GM19463 (cell line): ENCODE data around the gene BCAS2.

Source experiments
- ATAC-seq: cut with Tn5 transposase; IDR thresholded peaks from one replicate; pipeline ENCODE4 v1.9.1; 2021; ENCODE audit warnings: mild to moderate bottlenecking, moderate library complexity; ENCODE audit not compliant: unreplicated experiment

The BCAS2 gene

DNA sequence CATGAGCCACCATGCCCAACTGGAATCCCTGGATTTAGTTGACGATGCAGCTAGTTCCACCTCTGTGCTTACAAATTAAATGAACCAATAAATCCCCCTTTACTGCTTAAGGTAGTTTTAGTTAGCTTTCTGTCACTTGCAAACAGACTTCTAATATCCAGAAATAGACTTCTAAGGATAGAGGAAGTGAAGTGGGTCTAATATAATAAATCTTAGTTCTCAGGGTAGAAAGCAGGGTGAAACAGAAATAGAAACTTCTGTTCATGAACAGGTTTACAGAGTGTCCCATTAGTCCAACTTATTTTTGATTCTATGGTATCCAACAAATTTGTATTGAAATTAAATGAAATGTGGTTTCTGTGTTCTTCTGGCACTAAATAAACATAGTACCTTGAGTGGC is 20.1 kb downstream of the BCAS2 start:
- no peak for ATAC-seq

DNA sequence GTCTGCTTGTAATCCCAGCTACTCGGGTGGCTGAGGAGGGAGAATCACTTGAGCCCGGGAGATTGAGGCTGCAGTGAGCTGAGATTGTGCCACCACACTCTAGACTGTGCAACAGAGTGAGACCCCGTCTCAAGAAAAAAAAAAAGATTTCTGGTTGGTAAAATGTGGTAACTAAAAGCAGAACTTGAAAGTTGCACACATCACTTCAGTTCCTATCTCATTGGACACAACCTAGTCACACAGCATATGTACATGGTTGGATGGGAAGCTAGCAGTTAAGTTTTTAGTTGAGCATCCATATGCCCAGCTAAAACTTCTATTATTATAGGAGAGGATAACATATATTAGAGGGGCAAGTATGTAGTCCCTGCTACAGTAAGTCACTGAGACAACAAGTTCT is 22.1 kb downstream of the BCAS2 start:
- ATAC-seq: no peak

DNA sequence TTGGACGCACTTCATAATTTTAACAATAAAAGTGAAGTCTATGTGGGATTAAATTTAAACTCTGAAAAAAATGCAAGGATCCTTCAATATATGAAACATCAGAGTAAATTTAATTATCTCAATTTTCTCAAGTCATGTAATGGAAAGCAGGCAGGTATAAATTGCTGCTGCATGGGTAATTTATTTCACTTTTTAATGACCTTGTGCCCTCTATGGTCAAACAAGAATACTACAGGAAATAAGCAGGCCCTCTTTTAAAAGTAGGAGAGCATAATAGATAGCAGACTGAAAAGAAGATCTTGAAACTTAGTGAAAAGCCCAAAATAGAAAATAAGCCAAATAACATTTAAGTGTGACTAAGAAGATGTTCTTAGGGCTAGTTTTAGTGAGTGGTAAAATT is 22.9 kb downstream of the BCAS2 start:
- no peak for ATAC-seq

DNA sequence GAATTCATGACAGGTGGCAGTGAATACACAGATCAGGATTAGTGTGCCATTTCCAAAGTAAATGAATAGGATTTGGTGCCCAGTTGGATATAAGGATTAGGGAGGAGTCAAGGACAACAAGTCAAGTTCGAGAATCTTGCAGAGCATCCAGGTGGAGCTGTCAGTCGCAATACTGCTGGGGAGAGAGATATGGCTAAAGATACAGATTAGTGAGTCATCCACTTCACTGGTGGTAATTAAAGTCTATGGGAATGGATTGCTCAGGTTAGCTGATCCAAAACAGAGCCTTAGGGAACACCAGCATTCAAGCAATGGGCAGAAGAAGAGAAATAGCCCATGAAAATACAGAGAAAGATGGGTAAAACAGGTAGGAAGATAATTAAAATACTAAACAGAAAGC is 26.8 kb downstream of the BCAS2 start:
- ATAC-seq: no peak

DNA sequence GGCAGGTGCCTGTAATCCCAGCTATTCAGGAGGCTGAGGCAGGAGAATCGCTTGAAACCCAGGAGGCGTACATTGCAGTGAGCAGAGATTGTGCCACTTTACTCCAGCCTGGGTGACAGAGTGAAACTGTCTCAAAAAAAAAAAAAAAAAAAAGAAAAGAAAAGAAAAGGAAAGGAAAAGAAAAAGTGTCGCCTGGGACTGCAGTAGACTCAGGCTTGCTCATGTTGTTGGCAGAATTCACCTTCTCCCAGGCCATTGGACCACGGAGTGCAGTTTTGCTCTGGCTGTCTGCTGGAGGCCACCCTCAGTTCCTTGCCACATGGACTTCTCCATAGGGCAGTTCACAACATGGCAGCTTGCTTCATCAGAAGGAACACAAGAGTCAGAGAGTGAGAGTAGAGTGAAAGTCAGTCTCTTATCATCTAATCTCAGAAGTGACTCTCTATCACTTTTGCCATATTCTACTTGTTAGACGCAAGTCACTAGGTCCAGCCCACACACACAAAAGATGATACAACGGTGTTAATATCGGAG is 29.2 kb downstream of the BCAS2 start:
- ATAC-seq: no peak

DNA sequence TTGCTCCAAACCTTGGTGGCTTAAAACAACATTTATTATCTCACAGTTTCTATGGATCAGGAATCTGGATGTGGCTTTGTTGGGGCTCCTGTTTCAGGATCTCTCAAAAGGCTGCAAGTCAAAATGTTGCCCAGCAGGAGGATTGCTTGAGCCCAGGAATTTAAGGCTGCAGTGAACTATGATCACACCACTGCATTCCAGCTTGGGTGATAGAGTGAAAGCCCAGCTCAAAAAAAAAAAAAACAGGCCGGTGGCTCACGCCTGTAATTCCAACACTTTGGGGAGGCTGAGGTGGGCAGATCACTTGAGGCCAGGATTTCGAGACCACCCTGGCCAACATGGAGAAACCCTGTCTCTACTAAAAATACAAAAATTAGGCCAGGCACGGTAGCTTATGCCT is 30.0 kb downstream of the BCAS2 start:
- ATAC-seq: no peak

DNA sequence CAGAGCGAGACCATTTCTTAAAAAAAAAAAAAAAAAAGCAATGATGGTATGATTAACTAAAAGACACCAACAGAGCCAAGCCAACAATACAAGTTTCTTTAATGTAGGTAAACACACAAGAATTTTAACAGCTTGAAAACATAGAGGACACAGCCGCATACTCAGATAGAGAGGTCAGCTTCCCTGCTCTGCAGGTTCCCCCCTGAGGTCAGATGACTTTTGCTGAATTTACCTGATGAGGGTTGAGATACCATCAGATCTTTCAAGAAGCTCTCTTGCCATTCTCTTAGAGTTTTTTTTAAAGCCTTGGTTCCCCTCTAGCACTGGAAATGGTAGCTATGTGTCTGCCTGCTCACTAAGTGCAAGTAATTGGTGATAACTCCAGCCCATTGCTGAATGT is 31.1 kb downstream of the BCAS2 start:
- ATAC-seq: no peak

DNA sequence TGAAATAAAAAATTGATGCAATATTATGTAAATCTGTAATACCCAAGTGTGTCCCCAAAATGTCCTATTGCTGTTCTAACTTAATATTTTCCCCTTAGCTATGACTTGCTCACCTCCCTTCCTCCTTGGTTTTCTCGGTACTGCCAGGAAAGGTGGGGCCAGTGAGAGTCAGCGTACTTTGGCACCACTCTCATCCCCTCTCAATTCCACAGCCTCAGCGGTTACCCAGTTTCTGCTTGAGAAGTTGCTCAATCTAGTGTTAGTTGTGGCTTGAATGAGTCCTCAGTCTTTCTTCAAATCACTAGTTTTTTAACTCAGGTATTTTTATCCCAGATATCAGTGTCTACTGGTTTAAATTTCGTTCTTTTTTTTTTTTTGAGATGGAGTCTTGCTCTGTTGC is 32.3 kb downstream of the BCAS2 start:
- ATAC-seq: no peak

DNA sequence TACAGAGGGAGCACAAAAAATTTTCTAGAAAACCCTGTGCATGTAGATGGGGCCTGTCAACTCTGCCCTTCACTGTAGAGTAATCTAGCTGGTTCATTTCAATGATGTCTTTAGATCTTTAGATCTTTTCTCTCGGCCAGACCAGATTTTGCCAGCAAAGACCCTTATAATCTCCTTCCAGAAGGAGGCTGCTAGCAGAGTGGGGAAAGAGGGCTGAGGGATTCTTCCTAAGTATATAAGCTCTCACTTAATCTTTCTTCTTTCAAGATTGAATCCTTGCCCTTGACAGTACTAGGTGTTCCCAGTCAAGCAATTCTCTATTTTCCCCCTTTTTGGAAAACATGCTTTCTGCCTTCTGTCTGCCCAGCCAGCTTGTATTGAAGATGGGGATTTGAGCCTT is 34.3 kb downstream of the BCAS2 start:
- no peak for ATAC-seq

DNA sequence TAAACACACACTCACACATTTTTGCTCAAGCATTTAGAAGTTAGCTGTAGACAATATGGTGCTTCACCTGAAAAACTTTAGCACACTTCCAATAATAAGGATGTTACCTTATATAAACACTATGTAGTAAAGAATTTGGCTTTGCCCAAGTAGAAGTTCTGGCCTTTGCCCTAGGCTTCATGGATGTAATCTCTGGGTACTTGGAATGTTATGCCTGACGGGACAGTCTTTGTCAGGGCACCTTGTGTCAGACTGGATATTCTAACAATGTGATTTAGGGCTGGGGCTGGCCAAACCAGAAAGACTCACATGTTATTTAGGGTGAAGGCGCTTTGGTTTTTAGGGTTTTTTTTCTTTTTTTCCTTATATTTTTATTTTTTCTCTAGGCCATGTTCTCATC is 35.6 kb downstream of the BCAS2 start:
- ATAC-seq: no peak

DNA sequence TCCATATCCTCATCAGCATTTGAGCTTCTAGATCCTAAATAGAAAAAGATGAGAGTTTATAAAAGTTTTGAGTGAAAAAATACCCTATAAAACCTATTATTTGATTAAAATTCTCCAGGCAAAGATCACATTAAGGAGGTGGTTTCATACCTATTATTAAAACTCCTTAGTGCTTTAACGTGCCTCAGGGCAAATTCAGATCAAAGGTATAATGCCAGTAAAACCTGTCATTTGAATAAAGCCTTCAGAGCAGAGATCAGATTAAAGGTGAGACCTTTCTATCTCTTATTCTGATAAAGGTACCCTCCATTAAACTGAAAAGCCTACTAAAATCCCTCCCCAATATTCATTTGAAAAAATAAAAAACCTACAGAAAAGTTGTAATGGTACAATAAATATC is 36.1 kb downstream of the BCAS2 start:
- ATAC-seq: no peak

DNA sequence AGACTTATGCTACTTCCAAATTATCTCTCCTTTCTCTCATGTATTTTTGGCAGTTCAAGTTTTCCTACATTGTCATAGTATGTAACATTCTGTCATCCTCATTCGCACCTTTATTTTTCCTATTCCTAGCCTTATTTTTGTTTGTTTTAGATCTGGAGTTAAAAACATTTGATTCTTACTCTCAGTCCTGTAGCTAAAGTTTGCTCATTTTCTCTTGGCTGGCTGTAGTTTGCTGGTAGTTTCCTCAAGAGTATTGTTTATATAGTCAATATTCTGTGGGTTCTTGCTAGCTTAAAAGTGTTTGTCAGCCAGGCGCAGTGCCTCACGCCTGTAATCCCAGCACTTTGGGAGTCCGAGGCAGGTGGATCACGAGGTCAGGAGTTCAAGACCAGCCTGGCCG is 40.6 kb downstream of the BCAS2 start:
- no peak for ATAC-seq

DNA sequence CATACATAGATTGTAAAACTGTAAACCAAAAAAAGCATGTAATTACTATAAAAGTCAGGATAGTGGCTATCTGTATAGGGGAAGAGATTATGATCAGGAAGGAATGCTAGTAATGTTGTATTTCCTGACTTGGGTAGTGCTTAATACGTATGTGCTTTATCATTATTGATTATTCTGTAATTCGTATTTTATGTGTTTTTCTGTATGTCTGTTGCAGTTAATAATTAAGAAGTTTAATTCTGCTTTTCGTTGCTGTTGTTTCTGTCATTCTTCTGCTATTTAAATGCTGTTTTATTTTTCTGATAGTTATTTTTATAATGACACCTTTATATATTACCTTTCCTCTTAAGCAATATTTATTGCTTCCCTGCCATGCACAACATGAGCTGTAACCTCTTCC is 41.1 kb downstream of the BCAS2 start:
- ATAC-seq: no peak

DNA sequence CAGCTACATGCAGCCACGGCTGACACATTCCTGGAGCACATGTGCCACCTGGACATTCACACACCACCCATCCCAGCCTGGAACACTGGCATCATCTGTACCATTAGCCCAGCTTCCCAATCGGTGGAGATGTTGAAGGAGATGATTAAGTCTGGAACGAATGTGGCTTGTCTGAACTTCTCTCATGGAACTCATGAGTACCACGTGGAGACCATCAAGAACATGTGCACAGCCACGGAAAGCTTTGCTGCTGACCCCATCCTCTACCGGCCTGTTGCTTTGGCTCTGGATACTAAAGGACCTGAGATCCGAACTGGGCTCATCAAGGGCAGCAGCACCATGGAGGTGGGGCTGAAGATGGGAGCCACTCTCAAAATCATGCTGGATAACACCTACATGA is 45.4 kb downstream of the BCAS2 start:
- no peak for ATAC-seq

DNA sequence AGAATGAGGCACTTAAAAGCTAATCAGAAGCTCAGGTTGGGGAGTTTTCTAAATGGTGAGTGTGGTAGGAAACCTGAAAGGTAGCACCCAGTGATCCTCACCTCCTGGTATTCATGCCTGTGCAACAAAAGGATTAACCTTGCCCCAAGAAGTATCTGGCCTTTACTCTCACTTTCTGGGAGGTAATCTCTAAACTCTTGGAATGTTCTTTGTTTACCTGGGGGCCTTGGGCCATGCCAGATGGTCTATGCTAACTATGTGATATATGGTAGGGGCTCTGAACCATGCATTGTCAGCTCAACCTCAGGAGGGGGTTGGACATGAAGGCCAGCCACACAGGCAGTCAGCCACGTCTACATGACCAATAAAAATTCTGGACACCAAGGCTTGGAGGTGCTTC is 46.0 kb downstream of the BCAS2 start:
- ATAC-seq: no peak

DNA sequence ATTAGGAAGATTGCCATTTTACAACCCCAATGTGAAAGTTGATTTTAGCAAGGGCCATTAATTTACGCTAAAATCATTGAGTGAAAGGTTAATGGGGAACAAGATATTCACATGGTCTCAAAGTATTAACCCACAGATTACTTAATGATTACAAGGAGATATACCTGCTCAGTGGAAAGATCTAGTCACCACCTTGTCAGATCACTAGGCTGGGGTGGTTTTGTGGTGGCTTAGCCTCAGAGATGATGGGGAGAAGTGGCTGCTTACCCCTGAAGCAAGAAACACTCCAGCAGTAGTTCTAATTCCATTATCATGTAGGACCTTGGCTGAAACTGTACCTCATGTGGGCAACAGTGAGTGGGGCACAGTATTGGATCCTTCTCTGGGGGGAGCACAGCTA is 50.3 kb downstream of the BCAS2 start:
- ATAC-seq: no peak

DNA sequence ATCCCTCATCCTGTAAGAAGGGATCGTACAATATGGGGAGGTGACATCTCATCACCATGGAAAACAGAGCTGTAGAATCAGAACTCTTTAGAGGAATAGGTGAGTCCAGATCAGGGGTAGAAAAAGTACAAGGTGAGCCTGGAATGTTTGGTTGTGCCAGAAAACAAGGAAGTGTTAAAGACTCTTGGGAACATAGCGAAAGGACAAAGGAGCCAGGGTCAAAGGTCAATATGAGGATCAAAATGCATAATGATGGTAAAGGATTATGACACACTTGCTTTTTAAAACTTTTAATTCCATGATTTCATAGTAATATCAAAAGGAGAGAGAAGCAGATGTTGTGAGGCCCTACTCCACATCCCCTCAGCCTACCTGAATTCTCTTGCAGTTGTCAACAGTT is 51.2 kb downstream of the BCAS2 start:
- ATAC-seq: no peak

DNA sequence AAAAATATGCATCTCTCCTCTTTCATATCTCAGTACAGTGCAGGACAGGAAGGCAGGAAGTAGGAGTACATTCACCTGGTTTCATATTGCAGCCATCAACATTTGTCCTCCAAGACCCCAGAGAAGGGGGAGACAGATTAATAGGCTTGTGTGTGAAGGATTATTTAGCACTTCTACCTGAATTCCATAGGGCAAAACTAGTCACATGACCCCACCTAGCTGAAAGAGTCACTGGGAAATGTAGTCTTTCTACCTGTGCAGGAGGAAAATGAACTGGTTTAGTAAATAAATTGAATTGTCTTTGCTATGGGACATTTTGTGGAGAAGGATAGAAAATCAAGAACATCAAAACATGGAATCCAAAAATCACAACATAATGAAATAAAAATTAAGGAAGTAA is 56.5 kb downstream of the BCAS2 start:
- ATAC-seq: no peak

DNA sequence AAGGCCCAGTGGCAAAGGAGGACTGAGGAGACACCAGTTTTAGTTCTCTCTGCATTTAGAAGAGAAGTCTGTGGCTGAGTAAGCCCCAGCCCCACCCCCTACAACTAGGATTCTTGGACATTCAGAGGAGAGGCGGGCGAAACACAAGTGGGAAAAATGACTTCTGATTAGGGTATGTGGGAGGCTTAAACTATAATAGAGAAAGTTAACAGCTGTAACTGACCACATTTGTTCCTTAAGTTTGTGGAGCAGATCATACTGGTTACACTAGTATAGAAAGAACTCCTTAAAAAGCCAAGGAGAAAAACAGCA is 59.2 kb downstream of the BCAS2 start:
- no peak for ATAC-seq

DNA sequence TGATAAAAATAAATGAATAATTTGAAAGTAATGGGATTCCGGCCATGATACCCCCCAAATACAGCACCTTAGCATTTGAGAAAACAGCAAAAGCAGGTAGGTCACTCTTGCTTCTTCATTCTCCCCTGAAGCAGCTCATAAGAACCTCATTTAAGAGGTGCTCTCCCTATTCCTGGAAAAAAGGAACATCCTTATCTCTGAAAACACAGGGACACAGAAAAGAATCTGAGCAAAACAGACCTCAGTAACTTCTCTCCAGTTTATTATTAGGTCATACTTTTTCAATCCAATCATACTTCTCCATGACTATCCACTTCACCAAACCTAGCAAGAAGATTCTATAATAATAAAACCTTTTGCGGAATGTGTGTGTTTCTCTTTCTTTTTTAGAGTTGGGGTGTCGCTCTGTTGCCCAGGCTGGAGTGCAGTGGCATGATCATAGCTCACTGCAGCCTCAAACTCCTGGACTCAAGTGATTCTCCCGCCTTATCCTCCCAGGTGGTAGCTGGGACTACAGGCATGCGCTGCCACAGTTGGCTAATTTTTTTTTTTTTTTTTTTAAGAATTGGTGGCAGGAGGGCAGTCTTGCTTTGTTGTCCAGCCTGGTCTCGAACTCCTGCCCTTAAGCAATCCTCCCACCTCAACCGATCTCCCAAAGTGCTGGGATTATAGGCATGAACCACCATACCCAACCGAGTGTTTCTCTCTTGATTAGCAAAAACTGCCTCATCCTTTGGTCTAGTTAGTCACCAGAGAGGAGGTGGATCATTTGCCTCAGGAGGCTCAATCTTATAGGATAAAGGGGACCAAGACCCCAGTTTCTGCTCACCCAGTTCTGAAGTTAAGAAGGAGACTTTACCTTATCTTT is 59.8 kb downstream of the BCAS2 start:
- ATAC-seq: no peak
